Measurements from ENCODE around the gene UBR7. TPM values are rescaled to one million over a fixed set of nuclear protein-coding genes. Genes with fewer than 3 reads are reported as not detected.
"Not testable (repeated sequence)": the region's sequence is repeated elsewhere in the genome, so short reads cannot be mapped to it uniquely, and the experiment has no call there.

The UBR7 gene
- 10 to 100 TPM; 38.5 to 39.7 TPM for total RNA-seq

- Mint-ChIP-seq H3K27ac (peak within 1 kb of the TSS; percentile 95), H3K4me1 (ENCODE audit: low read depth) (peaks cover 36% of the 10 kb centered on the region), H3K36me3 (ENCODE audit: low read depth) (peaks cover 25% of the 10 kb centered on the region), H3K27me3 (no peaks in the 10 kb centered on the region), H3K4me3 (peak within 1 kb of the TSS; percentile 70), H3K9me3 (no peaks in the 10 kb centered on the region)
- no peak for TF ChIP-seq CTCF (IDR thresholded peaks at IDR 0.05)
- ATAC-seq = peak; percentile 93
- peak; percentile 93 for DNase-seq
- ChIA-PET CTCF (interaction anchor here (0.9 to 3.5 kb wide), 8 partner anchors 10 to 412 kb away, joined by 3 to 26 read pairs (median 4); partner anchors contain the start of genes LYSET and MOAP1), POLR2A (interaction anchor here (0.7 to 5.1 kb wide), 11 partner anchors 9 to 780 kb away, joined by 3 to 50 read pairs (median 3); partner anchors contain the start of genes LYSET and MOAP1)
- intact Hi-C loops (cut with micrococcal nuclease) = loop anchor here (5.0 kb wide), 1 partner anchor 125 kb away; the partner anchor contains the start of gene BTBD7
Observed at GRCh38 chr14:93206793-93207467, at the start of gene UBR7, which contains the start of gene GON7. Gene UBR7 (plus strand): TSS chr14:93207256. CDS start chr14:93207292, 36 bp downstream. Gene GON7 (minus strand): TSS chr14:93207065. CDS start chr14:93207037, 28 bp downstream.

- DNase-seq (peak; percentile 39), ATAC-seq (peak; percentile 52)
- H3K27ac Mint-ChIP-seq; H3K4me3 Mint-ChIP-seq; POLR2A ChIA-PET; H3K4me1 Mint-ChIP-seq (ENCODE audit: low read depth); H3K36me3 Mint-ChIP-seq (ENCODE audit: low read depth); intact Hi-C loops (cut with micrococcal nuclease); H3K27me3 Mint-ChIP-seq; H3K9me3 Mint-ChIP-seq: not testable (repeated sequence)
- CTCF ChIA-PET = interaction anchor here (1.0 kb wide), 1 partner anchor 19 kb away, joined by 3 read pairs; no protein-coding TSS in a partner anchor
Observed at GRCh38 chr14:93158349-93158748, 48.7 kb upstream of the UBR7 start.

- intact Hi-C loops (cut with micrococcal nuclease); H3K4me3 Mint-ChIP-seq; H3K27me3 Mint-ChIP-seq; H3K4me1 Mint-ChIP-seq (ENCODE audit: low read depth); H3K27ac Mint-ChIP-seq; POLR2A ChIA-PET; H3K9me3 Mint-ChIP-seq; H3K36me3 Mint-ChIP-seq (ENCODE audit: low read depth): not testable (repeated sequence)
- CTCF ChIA-PET = interaction anchor here (1.8 to 1.9 kb wide), 2 partner anchors 16 to 208 kb away, joined by 5 to 10 read pairs; no protein-coding TSS in a partner anchor
- DNase-seq (peak; percentile 30), ATAC-seq (peak; percentile 59)
Observed at GRCh38 chr14:93159625-93160352, 47.3 kb upstream of the UBR7 start.

GRCh38 chr14:93160353-93160801 is 46.7 kb upstream of the UBR7 start:
- Mint-ChIP-seq H3K36me3 (ENCODE audit: low read depth) (no peaks in the 10 kb centered on the region), H3K9me3 (no peaks in the 10 kb centered on the region), H3K27me3 (no peaks in the 10 kb centered on the region), H3K4me3 (no peak overlapping the region), H3K4me1 (ENCODE audit: low read depth) (no peaks in the 10 kb centered on the region), H3K27ac (no peak overlapping the region)
- intact Hi-C loops (cut with micrococcal nuclease) = no loop called here
- POLR2A ChIA-PET = interaction anchor here (0.6 kb wide), 1 partner anchor 45 kb away, joined by 3 read pairs; no protein-coding TSS in a partner anchor
- ATAC-seq (peak; percentile 61), DNase-seq (peak; percentile 38)
- CTCF ChIA-PET = interaction anchor here (1.0 to 1.9 kb wide), 4 partner anchors 16 to 208 kb away, joined by 3 to 10 read pairs (median 5); no protein-coding TSS in a partner anchor
- no peak for TF ChIP-seq CTCF (IDR thresholded peaks at IDR 0.05)

GRCh38 chr14:93161411-93161940 is 45.6 kb upstream of the UBR7 start:
- intact Hi-C loops (cut with micrococcal nuclease) = no loop called here
- no peak for TF ChIP-seq CTCF (IDR thresholded peaks at IDR 0.05)
- Mint-ChIP-seq H3K4me3 (no peak overlapping the region), H3K4me1 (ENCODE audit: low read depth) (no peaks in the 10 kb centered on the region), H3K27ac (no peak overlapping the region), H3K9me3 (no peaks in the 10 kb centered on the region), H3K36me3 (ENCODE audit: low read depth) (no peaks in the 10 kb centered on the region), H3K27me3 (no peaks in the 10 kb centered on the region)
- POLR2A ChIA-PET = no interaction called here
- no peak for DNase-seq
- CTCF ChIA-PET = interaction anchor here (0.6 to 1.9 kb wide), 4 partner anchors 14 to 318 kb away, joined by 3 to 10 read pairs (median 4); no protein-coding TSS in a partner anchor
- ATAC-seq = no peak
